Measurements from ENCODE around the gene RAB34. TPM values are rescaled to one million over a fixed set of nuclear protein-coding genes. Genes with fewer than 3 reads are reported as not detected.

Gene RAB34
- total and polyA plus RNA-seq, 9 of the 15 experiments (the other 6 are each of a cell fraction or from before 2014, with no cell fraction given), result 0.07 to 3.8 (median 0.46) TPM; not detected in 1

DNA sequence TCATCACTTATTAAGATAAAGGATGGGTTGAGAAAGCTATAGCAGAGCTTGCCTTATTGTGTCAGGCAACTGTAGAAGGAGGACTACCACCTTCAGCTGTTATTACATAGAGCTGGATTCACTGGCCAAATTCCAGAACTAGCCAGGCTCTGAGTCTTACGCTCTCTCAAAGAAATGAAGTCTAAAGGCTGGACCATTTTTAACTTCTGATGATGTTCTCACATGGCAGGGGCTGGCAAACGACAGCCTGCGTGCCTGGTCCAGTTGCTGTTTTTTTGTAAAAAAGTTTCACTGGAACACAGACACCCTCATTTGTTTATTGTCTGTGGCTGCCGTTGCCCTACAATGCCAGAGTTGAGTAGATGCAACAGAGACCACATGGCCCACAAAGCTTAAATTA lies 47.4 kb upstream of the RAB34 start:
- Histone ChIP-seq H3K4me3 (no peak overlapping the region), H4K20me1 (replicated peaks; ENCODE audit: control insufficient read depth, insufficient read depth, low read length) (0 out of 2 replicates have a peak, but pooled peaks cover 8% of the 10 kb centered on the region), H3K4me2 (ENCODE audit: insufficient read depth, low read length) (no peak overlapping the region), H3K79me2 (ENCODE audit: control insufficient read depth, insufficient read depth, low read length) (peaks cover 33% of the 10 kb centered on the region), H3K27me3 (ENCODE audit: control insufficient read depth in 2 of 2, insufficient read depth in 2 of 2, low read length in 2 of 2) (no peaks in the 10 kb centered on the region), H3K4me1 (replicated peaks in 1 of 2; ENCODE audit: control insufficient read depth in 2 of 2, insufficient read depth in 2 of 2, low read length in 2 of 2) (peaks cover 3 to 4% of the 10 kb centered on the region in 2 experiments; a peak in 2 of 5 replicates), H2AFZ (ENCODE audit: low read depth, low read length) (no peak overlapping the region), H3K36me3 (ENCODE audit: control insufficient read depth, insufficient read depth, low read length) (peaks cover 65% of the 10 kb centered on the region), H3K9me1 (ENCODE audit: control insufficient read depth, insufficient read depth, low read length) (no peaks in the 10 kb centered on the region), H3K9me3 (replicated peaks; ENCODE audit: control insufficient read depth, insufficient read depth, low read depth, low read length) (no peaks in the 10 kb centered on the region), H3K9ac (ENCODE audit: insufficient read depth in 1 of 2, low read depth in 2 of 2, low read length in 2 of 2) (no peak overlapping the region), H3K27ac (ENCODE audit: extremely low read depth, low read depth, low read length) (no peak overlapping the region)
- POLR2A ChIA-PET, result interaction anchor here (0.7 to 4.0 kb wide), 10 partner anchors 8 to 1539 kb away, joined by 3 to 47 read pairs (median 8); partner anchors contain the start of genes FAM222B, NEK8 and TLCD1
- no TSS peak for BruUV-seq (replicated peaks)
- in situ Hi-C loops (cut with MboI), result loop anchor here (5.0 kb wide), 1 partner anchor 132 kb away; the partner anchor contains the start of gene FLOT2
- DNase-seq (ENCODE audit: extremely low read depth in 1 of 4, low spot score in 3 of 4) (no peak), FAIRE-seq (no peak), ATAC-seq (no peak)
- intact Hi-C loops (cut with micrococcal nuclease), result no loop called here
- WGBS (ENCODE audit: insufficient coverage, low coverage, missing lambda C conversion rate), result 85% methylated on average over 4 of the region's 4 CpGs
- no peak for TF ChIP-seq ZNF561 (CRISPR knock-in tag; conservative IDR thresholded peaks at IDR 0.05)
- CTCF ChIA-PET (ENCODE audit: low intra/inter-chr PET ratio), result no interaction called here

DNA sequence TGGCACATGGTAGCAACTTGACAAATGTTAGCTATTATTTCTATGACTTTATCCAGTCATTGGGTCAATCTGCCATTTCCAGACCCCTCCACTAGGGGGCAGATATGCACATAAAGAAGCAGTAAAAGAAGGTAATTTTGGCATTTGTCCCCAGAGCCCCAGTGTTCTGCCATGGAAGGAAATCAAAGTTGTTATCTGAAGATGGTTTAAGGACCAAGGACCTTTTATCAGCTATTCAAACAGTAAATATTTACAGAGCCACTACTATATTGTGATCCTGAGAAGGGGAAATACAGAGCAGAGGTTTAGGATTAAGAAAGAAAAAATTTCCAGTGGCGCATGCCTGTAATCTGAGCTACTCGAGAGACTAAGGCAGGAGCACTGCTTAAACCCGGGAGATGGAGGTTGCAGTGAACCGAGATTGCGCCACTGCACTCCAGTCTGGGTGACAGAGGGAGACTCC lies 46.2 kb upstream of the RAB34 start:
- Histone ChIP-seq H3K4me1 (replicated peaks in 1 of 2; ENCODE audit: control insufficient read depth in 2 of 2, insufficient read depth in 2 of 2, low read length in 2 of 2) (peaks cover 3% of the 10 kb centered on the region in 2 experiments; a peak in 2 of 5 replicates), H3K79me2 (ENCODE audit: control insufficient read depth, insufficient read depth, low read length) (peaks cover 24% of the 10 kb centered on the region), H3K9me3 (replicated peaks; ENCODE audit: control insufficient read depth, insufficient read depth, low read depth, low read length) (no peaks in the 10 kb centered on the region), H3K4me2 (ENCODE audit: insufficient read depth, low read length) (no peak overlapping the region), H4K20me1 (replicated peaks; ENCODE audit: control insufficient read depth, insufficient read depth, low read length) (0 out of 2 replicates have a peak, but pooled peaks cover 7% of the 10 kb centered on the region), H3K9ac (ENCODE audit: insufficient read depth in 1 of 2, low read depth in 2 of 2, low read length in 2 of 2) (no peak overlapping the region), H2AFZ (ENCODE audit: low read depth, low read length) (no peak overlapping the region), H3K36me3 (ENCODE audit: control insufficient read depth, insufficient read depth, low read length) (peaks cover 78% of the 10 kb centered on the region), H3K9me1 (ENCODE audit: control insufficient read depth, insufficient read depth, low read length) (no peaks in the 10 kb centered on the region), H3K27me3 (ENCODE audit: control insufficient read depth in 2 of 2, insufficient read depth in 2 of 2, low read length in 2 of 2) (no peaks in the 10 kb centered on the region), H3K4me3 (no peak overlapping the region), H3K27ac (ENCODE audit: extremely low read depth, low read depth, low read length) (no peak overlapping the region)
- intact Hi-C loops (cut with micrococcal nuclease), result loop anchor here (1.0 to 5.0 kb wide), 4 partner anchors 77 to 152 kb away; partner anchors contain the start of gene DHRS13
- in situ Hi-C loops (cut with MboI), result no loop called here
- CTCF ChIA-PET (ENCODE audit: low intra/inter-chr PET ratio), result interaction anchor here (0.6 to 1.9 kb wide), 6 partner anchors 48 to 348 kb away, joined by 3 to 10 read pairs (median 4); partner anchors contain the start of gene FLOT2
- DNase-seq (ENCODE audit: extremely low read depth in 1 of 4, low spot score in 3 of 4) (peak; percentile 73 to 87 (median 78)), FAIRE-seq (peak; percentile 91), ATAC-seq (peak; percentile 86)
- 58% methylated on average over 5 of the region's 5 CpGs for WGBS (ENCODE audit: insufficient coverage, low coverage, missing lambda C conversion rate)
- POLR2A ChIA-PET, result interaction anchor here (0.5 to 4.0 kb wide), 18 partner anchors 9 to 192 kb away, joined by 3 to 47 read pairs (median 3); partner anchors contain the start of genes FAM222B, FLOT2, NEK8 and PROCA1
- no TSS peak for BruUV-seq (replicated peaks)
- TF ChIP-seq HCFC1 (IDR thresholded peaks at IDR 0.05; ENCODE audit: low read depth, low read length) (no peak), NFYB (IDR thresholded peaks at IDR 0.05; ENCODE audit: extremely low read depth, insufficient read length) (no peak), FOXJ2 (tag; IDR thresholded peaks at IDR 0.05) (no peak), KLF6 (CRISPR knock-in tag; IDR thresholded peaks at IDR 0.05; ENCODE audit: borderline replicate concordance) (no peak), RCOR1 (IDR thresholded peaks at IDR 0.05; ENCODE audit: borderline replicate concordance in 1 of 2, low read depth in 2 of 2, low read length in 2 of 2) (peak in 1 of 2 experiments; percentile 81; a peak in 2 of 4 replicates), ETS2 (tag; IDR thresholded peaks at IDR 0.05; ENCODE audit: borderline replicate concordance, poor library complexity, severe bottlenecking) (no peak), ZNF445 (CRISPR knock-in tag; IDR thresholded peaks at IDR 0.05; ENCODE audit: low read depth) (no peak)
- TF ChIP-seq, protein P1, sequence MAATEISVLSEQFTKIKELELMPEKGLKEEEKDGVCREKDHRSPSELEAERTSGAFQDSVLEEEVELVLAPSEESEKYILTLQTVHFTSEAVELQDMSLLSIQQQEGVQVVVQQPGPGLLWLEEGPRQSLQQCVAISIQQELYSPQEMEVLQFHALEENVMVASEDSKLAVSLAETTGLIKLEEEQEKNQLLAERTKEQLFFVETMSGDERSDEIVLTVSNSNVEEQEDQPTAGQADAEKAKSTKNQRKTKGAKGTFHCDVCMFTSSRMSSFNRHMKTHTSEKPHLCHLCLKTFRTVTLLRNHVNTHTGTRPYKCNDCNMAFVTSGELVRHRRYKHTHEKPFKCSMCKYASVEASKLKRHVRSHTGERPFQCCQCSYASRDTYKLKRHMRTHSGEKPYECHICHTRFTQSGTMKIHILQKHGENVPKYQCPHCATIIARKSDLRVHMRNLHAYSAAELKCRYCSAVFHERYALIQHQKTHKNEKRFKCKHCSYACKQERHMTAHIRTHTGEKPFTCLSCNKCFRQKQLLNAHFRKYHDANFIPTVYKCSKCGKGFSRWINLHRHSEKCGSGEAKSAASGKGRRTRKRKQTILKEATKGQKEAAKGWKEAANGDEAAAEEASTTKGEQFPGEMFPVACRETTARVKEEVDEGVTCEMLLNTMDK (IDR thresholded peaks at IDR 0.05; ENCODE audit: borderline replicate concordance, insufficient read depth, low read depth, low read length, poor library complexity, severe bottlenecking), result peak; percentile 45
- TF ChIP-seq, protein P2, sequence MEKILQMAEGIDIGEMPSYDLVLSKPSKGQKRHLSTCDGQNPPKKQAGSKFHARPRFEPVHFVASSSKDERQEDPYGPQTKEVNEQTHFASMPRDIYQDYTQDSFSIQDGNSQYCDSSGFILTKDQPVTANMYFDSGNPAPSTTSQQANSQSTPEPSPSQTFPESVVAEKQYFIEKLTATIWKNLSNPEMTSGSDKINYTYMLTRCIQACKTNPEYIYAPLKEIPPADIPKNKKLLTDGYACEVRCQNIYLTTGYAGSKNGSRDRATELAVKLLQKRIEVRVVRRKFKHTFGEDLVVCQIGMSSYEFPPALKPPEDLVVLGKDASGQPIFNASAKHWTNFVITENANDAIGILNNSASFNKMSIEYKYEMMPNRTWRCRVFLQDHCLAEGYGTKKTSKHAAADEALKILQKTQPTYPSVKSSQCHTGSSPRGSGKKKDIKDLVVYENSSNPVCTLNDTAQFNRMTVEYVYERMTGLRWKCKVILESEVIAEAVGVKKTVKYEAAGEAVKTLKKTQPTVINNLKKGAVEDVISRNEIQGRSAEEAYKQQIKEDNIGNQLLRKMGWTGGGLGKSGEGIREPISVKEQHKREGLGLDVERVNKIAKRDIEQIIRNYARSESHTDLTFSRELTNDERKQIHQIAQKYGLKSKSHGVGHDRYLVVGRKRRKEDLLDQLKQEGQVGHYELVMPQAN (IDR thresholded peaks at IDR 0.05; ENCODE audit: borderline replicate concordance), result no peak
